ENCODE measurements around the gene TUBB3.

The TUBB3 gene

DNA sequence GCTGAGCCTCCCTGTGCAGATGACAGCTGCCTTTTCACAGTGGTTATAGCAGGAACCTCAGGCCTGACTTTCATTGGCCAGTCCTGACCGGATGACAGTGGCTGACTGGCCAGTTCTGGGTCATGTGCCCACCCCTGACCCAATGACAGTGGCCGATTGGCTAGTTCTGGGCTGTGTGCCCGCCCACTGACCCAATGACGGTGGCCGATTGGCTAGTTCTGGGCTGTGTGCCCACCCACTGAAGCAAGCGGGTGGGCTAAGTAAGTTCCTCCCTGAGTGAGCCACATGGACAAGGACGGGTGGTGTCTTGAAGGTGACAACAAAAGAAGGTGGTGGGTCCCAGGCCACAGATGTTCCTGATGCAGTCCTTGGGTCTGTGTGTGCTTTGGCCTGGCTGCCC is 34.9 kb downstream of the TUBB3 start:
- H3K4me3 ChIP-seq (ENCODE audit: control insufficient read depth, low read depth, low read length): no peak overlapping the region
- TF ChIP-seq, protein P1, sequence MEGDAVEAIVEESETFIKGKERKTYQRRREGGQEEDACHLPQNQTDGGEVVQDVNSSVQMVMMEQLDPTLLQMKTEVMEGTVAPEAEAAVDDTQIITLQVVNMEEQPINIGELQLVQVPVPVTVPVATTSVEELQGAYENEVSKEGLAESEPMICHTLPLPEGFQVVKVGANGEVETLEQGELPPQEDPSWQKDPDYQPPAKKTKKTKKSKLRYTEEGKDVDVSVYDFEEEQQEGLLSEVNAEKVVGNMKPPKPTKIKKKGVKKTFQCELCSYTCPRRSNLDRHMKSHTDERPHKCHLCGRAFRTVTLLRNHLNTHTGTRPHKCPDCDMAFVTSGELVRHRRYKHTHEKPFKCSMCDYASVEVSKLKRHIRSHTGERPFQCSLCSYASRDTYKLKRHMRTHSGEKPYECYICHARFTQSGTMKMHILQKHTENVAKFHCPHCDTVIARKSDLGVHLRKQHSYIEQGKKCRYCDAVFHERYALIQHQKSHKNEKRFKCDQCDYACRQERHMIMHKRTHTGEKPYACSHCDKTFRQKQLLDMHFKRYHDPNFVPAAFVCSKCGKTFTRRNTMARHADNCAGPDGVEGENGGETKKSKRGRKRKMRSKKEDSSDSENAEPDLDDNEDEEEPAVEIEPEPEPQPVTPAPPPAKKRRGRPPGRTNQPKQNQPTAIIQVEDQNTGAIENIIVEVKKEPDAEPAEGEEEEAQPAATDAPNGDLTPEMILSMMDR (IDR thresholded peaks at IDR 0.05; ENCODE audit: control insufficient read depth, insufficient read depth, low read depth, low read length, missing control alignments): no peak
- DNase-seq (ENCODE audit: low read depth): no peak

DNA sequence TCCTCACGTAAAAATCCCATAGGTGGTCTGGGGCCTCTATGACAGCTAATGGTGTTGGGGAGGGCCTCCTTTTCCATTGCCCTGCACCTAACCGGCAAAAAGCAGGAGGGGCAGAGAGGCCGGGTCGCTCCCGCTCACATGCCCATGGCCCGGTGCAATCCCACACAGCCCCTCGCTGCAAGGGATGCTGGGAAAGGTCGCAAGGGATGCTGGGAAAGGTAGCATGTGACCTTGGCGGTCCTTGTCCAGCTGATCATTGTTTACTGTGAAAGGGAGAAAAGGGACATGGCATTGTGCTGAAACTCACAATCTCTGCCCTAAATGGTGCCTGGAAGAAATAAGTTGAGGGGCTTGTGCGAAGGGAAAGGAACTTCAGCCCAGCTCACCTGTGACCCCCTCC is 35.5 kb downstream of the TUBB3 start:
- DNase-seq (ENCODE audit: low read depth): no peak
- no peak overlapping the region for H3K4me3 ChIP-seq (ENCODE audit: control insufficient read depth, low read depth, low read length)
- TF ChIP-seq, protein P1 (IDR thresholded peaks at IDR 0.05; ENCODE audit: control insufficient read depth, insufficient read depth, low read depth, low read length, missing control alignments): no peak

DNA sequence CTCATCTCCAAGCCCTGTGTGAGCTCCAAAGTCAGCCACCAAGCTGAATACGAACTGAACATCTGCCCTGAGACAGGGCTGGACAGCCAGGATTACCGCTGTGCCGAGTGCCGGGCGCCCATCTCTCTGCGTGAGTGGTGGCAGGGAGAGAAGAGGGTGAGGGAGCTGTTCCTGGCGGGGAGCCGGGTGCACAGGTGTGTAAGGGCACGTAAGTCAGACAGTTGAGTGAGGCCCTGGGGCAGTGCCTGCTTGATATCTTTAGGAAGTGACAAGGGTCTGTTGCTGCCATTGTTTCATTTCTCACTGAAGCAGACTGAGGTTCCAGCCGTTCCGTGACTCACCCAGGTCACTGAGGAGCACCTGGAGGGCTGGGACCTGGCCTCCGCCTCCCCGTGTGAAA is 37.8 kb downstream of the TUBB3 start:
- DNase-seq (ENCODE audit: low read depth): no peak
- H3K4me3 ChIP-seq (ENCODE audit: control insufficient read depth, low read depth, low read length): no peak overlapping the region
- TF ChIP-seq, protein P1 (IDR thresholded peaks at IDR 0.05; ENCODE audit: control insufficient read depth, insufficient read depth, low read depth, low read length, missing control alignments): no peak

DNA sequence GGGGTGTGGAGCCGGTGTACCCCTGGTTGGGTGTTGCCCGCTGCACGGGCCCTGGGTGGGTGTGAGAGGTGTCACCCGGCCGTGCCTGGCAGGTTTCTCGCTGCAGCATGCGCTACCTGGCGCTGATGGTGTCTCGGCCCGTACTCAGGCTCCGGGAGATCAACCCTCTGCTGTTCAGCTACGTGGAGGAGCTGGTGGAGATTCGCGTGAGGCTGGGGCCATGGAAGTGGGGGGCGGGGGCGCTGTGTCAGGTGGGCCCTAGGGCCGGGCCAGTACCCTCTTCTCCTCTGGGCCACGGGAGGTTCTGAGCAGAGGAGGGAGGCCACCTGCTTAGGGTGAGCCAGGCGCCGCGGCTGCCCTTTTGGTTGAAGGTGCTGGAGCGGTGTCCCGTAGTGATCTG is 38.8 kb downstream of the TUBB3 start:
- no peak for DNase-seq (ENCODE audit: low read depth)
- TF ChIP-seq, protein P1 (IDR thresholded peaks at IDR 0.05; ENCODE audit: control insufficient read depth, insufficient read depth, low read depth, low read length, missing control alignments): no peak
- H3K4me3 ChIP-seq (ENCODE audit: control insufficient read depth, low read depth, low read length): no peak overlapping the region

DNA sequence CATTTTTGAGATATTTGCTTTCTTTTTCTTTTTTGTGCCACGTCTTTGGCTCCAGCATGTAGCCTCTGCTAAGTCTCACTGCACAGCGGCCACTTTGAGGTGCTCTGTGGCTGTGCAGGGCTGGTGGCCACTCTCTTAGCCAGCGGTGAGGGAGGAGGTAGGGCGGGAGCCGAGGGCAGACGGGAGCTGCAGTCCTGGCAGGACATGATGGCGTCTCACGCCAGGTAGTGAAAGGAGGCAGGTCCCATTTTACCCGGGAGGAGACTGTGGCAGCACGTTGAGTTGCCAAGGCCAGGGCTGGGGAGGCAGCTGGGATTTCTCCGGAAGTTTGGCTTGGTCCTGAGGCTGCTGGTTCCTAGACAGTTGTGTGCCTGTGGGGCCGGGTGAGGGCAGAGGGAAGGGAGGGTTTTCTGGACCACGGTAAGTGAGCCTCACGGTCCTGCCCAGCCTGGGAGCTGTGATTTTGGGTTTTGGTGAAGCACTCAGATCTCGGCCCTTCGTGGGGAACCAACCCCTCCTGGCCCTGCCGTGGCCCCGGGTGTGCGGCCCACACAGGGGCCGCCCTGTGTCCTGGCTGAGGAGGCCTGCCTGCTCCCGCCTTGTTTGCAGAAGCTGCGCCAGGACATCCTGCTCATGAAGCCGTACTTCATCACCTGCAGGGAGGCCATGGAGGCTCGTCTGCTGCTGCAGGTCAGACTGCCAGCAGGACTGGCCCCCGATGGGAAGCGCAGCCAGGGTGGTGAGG is 39.8 kb downstream of the TUBB3 start:
- TF ChIP-seq, protein P1 (IDR thresholded peaks at IDR 0.05; ENCODE audit: control insufficient read depth, insufficient read depth, low read depth, low read length, missing control alignments): no peak
- DNase-seq (ENCODE audit: low read depth): no peak
- no peak overlapping the region for H3K4me3 ChIP-seq (ENCODE audit: control insufficient read depth, low read depth, low read length)

DNA sequence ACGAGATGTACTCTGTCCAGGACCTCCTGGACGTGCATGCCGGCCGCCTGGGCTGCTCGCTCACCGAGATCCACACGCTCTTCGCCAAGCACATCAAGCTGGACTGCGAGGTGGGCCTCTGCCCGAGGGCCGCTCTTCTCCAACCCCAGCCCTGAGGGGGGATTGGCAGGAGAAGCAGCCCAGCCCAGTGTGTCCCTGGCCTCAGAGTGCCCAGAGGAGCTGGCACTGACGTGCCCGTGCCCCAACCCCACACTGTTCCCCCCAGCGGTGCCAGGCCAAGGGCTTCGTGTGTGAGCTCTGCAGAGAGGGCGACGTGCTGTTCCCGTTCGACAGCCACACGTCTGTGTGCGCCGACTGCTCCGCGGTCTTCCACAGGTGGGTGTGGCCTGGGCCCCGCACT is 41.1 kb downstream of the TUBB3 start:
- no peak overlapping the region for H3K4me3 ChIP-seq (ENCODE audit: control insufficient read depth, low read depth, low read length)
- DNase-seq (ENCODE audit: low read depth): no peak
- TF ChIP-seq, protein P1 (IDR thresholded peaks at IDR 0.05; ENCODE audit: control insufficient read depth, insufficient read depth, low read depth, low read length, missing control alignments): no peak
